ENCODE data around the gene RPS21. TPM values are rescaled to one million over a fixed set of nuclear protein-coding genes. Genes with fewer than 3 reads are reported as not detected.

The RPS21 gene
- polyA plus RNA-seq, 1 of the 3 experiments (the other 2 are of a cell fraction), result 16,625 TPM

DNA sequence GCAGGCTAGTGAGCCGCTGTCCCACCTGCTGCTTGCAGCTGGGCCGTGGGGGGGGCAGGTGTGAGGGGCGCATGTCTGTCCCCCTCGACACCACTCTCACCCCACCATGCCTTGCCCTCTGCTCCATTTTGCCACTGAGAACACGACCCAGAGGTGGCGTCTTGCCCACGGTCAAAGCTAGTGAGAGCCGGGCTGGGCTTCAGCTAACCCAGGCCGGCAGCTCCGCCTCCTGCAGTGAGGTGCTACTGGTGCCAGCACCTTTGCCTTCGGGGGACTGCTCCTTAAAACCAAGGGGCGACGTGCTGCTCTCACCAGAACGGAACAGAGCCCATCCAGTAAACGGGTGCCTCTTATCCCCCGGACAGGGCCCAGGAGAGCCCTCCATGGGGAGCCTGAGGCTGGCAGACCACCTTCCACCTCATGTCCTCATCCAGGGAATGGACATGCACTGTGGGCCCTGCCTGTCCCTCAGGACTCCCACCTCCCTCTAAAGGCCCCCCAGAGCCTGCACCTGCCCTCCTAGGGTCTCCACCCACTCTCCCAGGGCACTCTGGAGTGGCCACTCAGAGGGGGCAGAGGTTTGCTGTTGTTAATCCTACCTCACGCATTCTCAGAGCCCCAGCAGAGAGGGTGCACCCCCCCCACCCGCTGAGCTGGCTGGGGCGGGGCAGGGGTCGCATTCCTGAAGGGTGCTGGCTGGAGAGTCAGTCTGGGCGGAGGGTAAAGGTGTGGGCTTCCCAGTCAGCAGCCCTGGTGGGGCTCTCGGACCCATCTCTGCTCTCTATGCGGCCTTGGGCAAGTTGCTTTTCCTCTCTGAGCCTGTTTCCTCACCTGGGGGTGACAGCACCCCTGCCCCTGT, 37.6 kb downstream of the RPS21 start:
- Histone ChIP-seq H2AFZ (ENCODE audit: low read depth) (no peak overlapping the region), H3K4me2 (no peak overlapping the region), H4K20me1 (ENCODE audit: insufficient read depth) (no peaks in the 10 kb centered on the region), H3K27me3 (ENCODE audit: insufficient read depth) (no peaks in the 10 kb centered on the region), H3K9me2 (no peaks in the 10 kb centered on the region), H3K79me2 (ENCODE audit: insufficient read depth) (no peaks in the 10 kb centered on the region), H3K27ac (ENCODE audit: low read depth in 2 of 2, low read length in 1 of 2) (no peak overlapping the region), H3K9ac (no peak overlapping the region), H3F3A (replicated peaks; ENCODE audit: insufficient read depth) (no peaks in the 10 kb centered on the region), H3K4me3 (ENCODE audit: low read depth in 2 of 2, low read length in 1 of 2) (no peak overlapping the region), H3K4me1 (ENCODE audit: control insufficient read depth in 1 of 2, insufficient read depth in 2 of 2, low read depth in 1 of 2, low read length in 1 of 2) (no peaks in the 10 kb centered on the region; a peak in 1 of 4 replicates), H3K9me3 (no peaks in the 10 kb centered on the region), H3K36me3 (replicated peaks in 1 of 2; ENCODE audit: control insufficient read depth in 1 of 2, insufficient read depth in 2 of 2, low read length in 1 of 2) (no peaks in the 10 kb centered on the region)
- no peak for DNase-seq
- CTCF ChIA-PET, result interaction anchor here (0.6 to 2.2 kb wide), 3 partner anchors 15 to 878 kb away, joined by 3 to 9 read pairs (median 3); no protein-coding TSS in a partner anchor
- WGBS (ENCODE audit: low lambda C conversion rate), result 47% methylated on average over 8 of the region's 23 CpGs
- POLR2A ChIA-PET, result no interaction called here
- no peak for TF ChIP-seq TEAD4 (IDR thresholded peaks at IDR 0.05; ENCODE audit: borderline replicate concordance, insufficient read depth)
- TF ChIP-seq MEF2A (IDR thresholded peaks at IDR 0.05; ENCODE audit: borderline replicate concordance, low read depth), result no peak
- TF ChIP-seq, protein P1, sequence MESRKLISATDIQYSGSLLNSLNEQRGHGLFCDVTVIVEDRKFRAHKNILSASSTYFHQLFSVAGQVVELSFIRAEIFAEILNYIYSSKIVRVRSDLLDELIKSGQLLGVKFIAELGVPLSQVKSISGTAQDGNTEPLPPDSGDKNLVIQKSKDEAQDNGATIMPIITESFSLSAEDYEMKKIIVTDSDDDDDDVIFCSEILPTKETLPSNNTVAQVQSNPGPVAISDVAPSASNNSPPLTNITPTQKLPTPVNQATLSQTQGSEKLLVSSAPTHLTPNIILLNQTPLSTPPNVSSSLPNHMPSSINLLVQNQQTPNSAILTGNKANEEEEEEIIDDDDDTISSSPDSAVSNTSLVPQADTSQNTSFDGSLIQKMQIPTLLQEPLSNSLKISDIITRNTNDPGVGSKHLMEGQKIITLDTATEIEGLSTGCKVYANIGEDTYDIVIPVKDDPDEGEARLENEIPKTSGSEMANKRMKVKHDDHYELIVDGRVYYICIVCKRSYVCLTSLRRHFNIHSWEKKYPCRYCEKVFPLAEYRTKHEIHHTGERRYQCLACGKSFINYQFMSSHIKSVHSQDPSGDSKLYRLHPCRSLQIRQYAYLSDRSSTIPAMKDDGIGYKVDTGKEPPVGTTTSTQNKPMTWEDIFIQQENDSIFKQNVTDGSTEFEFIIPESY (IDR thresholded peaks at IDR 0.05; ENCODE audit: borderline replicate concordance, low read depth), result no peak
- TF ChIP-seq MXI1 (IDR thresholded peaks at IDR 0.05; ENCODE audit: low read depth, low read length), result no peak
- no peak for TF ChIP-seq RAD21 (IDR thresholded peaks at IDR 0.05; ENCODE audit: low read length)
- TF ChIP-seq CHD2 (IDR thresholded peaks at IDR 0.05; ENCODE audit: low read length, partially characterized antibody), result no peak
- no peak for TF ChIP-seq RFX5 (IDR thresholded peaks at IDR 0.05; ENCODE audit: low read length)
- TF ChIP-seq FOSL2 (IDR thresholded peaks at IDR 0.05; ENCODE audit: borderline replicate concordance, low read depth), result no peak
- no peak for TF ChIP-seq FOXJ3 (CRISPR knock-in tag; IDR thresholded peaks at IDR 0.05)
- no peak for TF ChIP-seq SIN3A (IDR thresholded peaks at IDR 0.05; ENCODE audit: borderline replicate concordance, low read depth, low read length)
- TF ChIP-seq, protein P2, sequence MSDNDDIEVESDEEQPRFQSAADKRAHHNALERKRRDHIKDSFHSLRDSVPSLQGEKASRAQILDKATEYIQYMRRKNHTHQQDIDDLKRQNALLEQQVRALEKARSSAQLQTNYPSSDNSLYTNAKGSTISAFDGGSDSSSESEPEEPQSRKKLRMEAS (IDR thresholded peaks at IDR 0.05; ENCODE audit: low read depth), result no peak
- TF ChIP-seq TAF1 (IDR thresholded peaks at IDR 0.05; ENCODE audit: borderline replicate concordance, low read depth, low read length), result no peak
- no peak for TF ChIP-seq RCOR1 (IDR thresholded peaks at IDR 0.05; ENCODE audit: low read length)
- TF ChIP-seq, protein P3, sequence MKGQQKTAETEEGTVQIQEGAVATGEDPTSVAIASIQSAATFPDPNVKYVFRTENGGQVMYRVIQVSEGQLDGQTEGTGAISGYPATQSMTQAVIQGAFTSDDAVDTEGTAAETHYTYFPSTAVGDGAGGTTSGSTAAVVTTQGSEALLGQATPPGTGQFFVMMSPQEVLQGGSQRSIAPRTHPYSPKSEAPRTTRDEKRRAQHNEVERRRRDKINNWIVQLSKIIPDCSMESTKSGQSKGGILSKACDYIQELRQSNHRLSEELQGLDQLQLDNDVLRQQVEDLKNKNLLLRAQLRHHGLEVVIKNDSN (IDR thresholded peaks at IDR 0.05; ENCODE audit: borderline replicate concordance, low read depth), result no peak
- no peak for TF ChIP-seq RXRA (IDR thresholded peaks at IDR 0.05; ENCODE audit: borderline replicate concordance, low read depth)
